OCI-LY1 (cell line): Measurements from ENCODE around the gene DACT2.

Experiments
- EZH2 ChIP-seq: fragments of 200-600 bp; sonication (generic), shearing (Covaris generic); IDR thresholded peaks from 2 replicates; pipeline ENCODE4 v1.8.0; 2017; ENCODE audit warnings: borderline replicate concordance, mixed run types, mild to moderate bottlenecking, antibody characterized with exemption, low read length, moderate library complexity, mixed read lengths
- TF ChIP-seq, protein P1 (sequence below): fragments of 200-600 bp; sonication (generic), shearing (Covaris generic); IDR thresholded peaks from 2 replicates; pipeline ENCODE4 v1.5.1; 2017; ENCODE audit warnings: mild to moderate bottlenecking, antibody characterized with exemption, low read length, moderate library complexity, mixed read lengths

DNA sequence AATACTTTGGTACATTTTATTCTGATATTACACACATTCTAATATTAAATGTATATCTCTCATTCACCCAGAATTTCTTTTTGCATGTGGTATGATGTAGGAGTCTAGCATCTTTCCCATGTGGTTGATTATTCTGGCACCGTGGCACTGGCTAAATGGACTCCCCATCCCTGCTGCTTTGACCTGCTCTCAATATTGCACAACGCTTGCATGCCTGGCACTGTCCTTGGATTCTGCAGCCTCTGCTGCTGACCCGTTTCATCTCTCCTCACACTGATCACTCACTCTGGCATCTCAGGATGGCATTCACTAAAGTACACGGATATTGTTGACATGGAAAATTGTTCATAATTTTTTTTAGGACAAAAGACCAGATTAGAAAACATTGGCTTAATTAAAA is 11.5 kb upstream of the DACT2 start:
- TF ChIP-seq, protein P1, sequence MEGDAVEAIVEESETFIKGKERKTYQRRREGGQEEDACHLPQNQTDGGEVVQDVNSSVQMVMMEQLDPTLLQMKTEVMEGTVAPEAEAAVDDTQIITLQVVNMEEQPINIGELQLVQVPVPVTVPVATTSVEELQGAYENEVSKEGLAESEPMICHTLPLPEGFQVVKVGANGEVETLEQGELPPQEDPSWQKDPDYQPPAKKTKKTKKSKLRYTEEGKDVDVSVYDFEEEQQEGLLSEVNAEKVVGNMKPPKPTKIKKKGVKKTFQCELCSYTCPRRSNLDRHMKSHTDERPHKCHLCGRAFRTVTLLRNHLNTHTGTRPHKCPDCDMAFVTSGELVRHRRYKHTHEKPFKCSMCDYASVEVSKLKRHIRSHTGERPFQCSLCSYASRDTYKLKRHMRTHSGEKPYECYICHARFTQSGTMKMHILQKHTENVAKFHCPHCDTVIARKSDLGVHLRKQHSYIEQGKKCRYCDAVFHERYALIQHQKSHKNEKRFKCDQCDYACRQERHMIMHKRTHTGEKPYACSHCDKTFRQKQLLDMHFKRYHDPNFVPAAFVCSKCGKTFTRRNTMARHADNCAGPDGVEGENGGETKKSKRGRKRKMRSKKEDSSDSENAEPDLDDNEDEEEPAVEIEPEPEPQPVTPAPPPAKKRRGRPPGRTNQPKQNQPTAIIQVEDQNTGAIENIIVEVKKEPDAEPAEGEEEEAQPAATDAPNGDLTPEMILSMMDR = no peak
- TF ChIP-seq EZH2 = no peak
